ENCODE results near the gene MAPK14.

GRCh38 chr6:36133912-36134311, 106.3 kb downstream of the MAPK14 start:
- TF ChIP-seq FOXM1 (IDR thresholded peaks at IDR 0.05; ENCODE audit: borderline replicate concordance) (no peak), LEF1 (IDR thresholded peaks at IDR 0.05; ENCODE audit: borderline replicate concordance) (no peak), ZNF384 (IDR thresholded peaks at IDR 0.05) (no peak), BHLHE40 (IDR thresholded peaks at IDR 0.05; ENCODE audit: borderline replicate concordance) (no peak), ELF4 (IDR thresholded peaks at IDR 0.05) (no peak), SP1 (IDR thresholded peaks at IDR 0.05) (no peak), TARDBP (IDR thresholded peaks at IDR 0.05) (no peak), FOXK2 (IDR thresholded peaks at IDR 0.05) (no peak), ARNT (IDR thresholded peaks at IDR 0.05) (no peak), SUZ12 (IDR thresholded peaks at IDR 0.05) (no peak), CTBP1 (IDR thresholded peaks at IDR 0.05; ENCODE audit: borderline replicate concordance) (no peak), NFRKB (IDR thresholded peaks at IDR 0.05) (no peak), HDGF (IDR thresholded peaks at IDR 0.05; ENCODE audit: borderline replicate concordance) (no peak), PKNOX1 (IDR thresholded peaks at IDR 0.05) (no peak)
